HG03575 (cell line): ENCODE results near the gene ZSCAN18.

ENCODE experiments used
- ATAC-seq: cut with Tn5 transposase; IDR thresholded peaks from one replicate; pipeline ENCODE4 v1.9.1; 2021; ENCODE audit not compliant: unreplicated experiment, insufficient number of reproducible peaks, low FRiP score; ENCODE audit errors: extremely low read depth

The ZSCAN18 gene

DNA sequence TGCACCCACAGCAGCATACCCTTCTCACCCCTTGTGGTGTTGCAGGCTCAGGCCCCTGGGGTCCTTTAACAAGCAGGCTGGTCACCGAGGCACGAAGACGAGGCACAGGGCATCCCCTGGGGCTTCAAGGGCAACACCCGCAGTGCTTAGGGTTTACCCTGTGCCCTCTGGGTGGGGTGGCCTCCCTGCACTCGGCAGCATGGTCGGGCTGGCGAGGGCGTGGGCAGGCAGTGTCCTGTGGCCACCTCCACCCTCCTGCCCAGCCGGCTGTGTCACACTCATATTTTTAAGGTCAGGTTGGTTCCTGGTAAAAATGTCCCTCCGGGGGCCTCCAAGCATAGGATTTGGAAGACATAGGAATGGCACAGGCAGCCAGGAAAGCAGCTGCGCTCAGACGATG lies 50.4 kb downstream of the ZSCAN18 start:
- ATAC-seq: no peak

DNA sequence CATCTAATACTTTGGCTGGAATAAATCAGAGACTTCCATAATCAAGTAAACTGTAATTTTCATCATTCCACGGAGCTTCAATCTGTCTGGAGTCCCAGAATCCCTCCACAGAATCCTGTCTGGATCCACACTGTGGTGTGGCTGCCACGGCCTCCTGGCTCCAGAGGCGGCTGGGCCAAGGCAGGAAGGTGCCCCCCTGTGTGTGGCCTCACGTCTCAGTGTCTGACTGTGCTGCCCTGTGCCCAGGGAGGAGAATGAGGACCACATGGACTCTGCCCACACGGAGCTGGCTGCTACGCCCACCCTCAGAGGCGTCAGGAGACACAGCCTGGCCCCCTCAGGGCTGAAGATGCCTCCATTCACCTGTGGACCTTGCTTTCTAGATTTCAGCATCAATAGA lies 51.2 kb downstream of the ZSCAN18 start:
- no peak for ATAC-seq

DNA sequence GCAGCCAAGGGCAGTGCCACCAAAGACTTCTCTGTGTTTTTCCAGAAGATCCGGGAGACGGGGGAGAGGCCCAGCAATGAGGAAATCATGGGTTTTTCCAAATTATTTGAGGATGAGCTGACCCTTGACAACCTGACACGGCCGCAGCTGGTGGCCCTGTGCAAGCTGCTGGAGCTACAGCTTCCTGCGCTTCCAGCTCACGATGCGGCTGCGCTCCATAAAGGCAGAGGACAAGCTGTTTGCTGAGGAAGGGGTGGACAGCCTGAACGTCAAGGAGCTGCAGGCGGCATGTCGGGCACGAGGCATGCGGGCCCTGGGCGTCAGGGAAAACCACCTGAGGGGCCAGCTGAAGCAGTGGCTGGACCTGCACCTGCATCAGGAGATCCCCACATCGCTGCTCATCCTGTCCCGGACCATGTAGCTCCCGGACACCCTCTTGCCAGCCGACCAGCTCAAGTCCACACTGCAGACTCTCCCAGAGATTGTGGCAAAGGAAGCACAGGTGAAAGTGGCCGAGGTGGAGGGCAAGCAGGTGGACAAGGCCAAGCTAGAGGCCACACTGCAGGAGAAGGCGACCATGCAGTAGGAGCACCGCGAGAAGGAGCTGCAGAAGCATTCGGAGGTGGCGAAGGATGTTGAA lies 52.5 kb downstream of the ZSCAN18 start:
- no peak for ATAC-seq

DNA sequence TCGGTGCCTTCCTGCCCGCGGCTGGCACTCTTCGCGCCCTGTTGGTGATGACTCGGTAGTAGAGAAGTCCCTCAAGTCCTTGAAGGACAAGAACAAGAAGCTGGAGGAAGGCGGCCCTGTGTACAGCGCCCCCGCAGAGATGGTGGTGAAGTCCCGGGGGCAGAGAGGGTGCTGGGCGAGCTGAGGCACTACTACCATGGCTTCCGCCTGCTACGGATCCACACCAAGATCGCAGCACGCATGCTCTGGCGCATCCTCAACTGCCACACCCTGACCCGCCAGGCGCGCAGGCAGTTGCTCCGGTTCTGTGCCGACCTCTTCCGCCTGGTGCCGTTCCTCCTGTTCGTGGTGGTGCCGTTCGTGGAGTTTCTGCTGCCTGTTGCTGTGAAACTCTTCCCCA lies 53.1 kb downstream of the ZSCAN18 start:
- no peak for ATAC-seq

- no peak for ATAC-seq
Observed at GRCh38 chr19:58044391-58044790, 53.6 kb downstream of the ZSCAN18 start.

GRCh38 chr19:58042495-58043340 lies 55.3 kb downstream of the ZSCAN18 start:
- no peak for ATAC-seq

- no peak for ATAC-seq
Observed at GRCh38 chr19:58040751-58041525, 57.1 kb downstream of the ZSCAN18 start.

DNA sequence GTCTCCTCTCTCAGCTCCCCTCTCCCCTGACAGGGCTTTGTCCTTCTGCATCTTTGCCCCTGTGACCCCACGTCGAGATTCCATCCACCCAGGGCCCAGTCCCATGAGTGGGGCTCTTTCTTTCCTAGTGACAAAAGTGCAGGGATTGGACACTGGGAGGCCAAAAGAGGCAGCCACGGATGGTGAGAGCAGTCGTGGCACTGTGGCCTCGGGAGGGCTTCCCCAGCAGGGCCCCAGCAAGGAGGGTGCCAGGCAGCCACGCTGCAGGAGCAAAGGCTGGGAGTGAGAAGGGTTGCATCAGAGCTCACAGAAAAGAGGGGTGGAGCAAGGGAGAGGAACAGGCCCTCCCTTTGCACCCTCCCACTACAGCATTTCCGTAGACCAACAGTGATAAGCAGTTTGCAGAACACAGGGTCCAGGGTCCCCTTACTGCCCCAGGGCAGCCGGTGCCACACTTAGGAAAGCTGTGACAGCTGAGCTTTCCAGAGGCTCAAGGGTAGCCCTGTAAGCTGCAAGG lies 59.3 kb downstream of the ZSCAN18 start:
- no peak for ATAC-seq

GRCh38 chr19:58037927-58038687 lies 59.9 kb downstream of the ZSCAN18 start:
- ATAC-seq: no peak

- ATAC-seq: no peak
Observed at GRCh38 chr19:58035863-58036262, 62.2 kb downstream of the ZSCAN18 start.

DNA sequence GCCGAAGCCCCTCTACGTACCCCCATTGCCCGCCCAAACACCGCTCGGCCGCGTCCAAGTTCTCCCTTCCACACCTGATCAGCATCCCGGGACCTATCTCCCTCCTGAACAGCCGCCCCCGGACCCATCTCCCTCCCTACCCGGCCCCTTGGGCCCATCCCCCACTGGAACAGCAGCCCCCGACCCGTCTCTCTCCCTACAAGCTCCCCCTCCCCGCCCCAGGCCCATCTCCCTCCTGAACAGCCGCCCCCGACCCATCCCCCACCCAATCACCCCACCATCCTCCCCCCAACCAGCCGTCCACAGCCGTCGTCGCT lies 63.6 kb downstream of the ZSCAN18 start:
- ATAC-seq: no peak
